Endodermal cell (in vitro differentiated cells): ENCODE results near the gene IPCEF1. TPM values are rescaled to one million over a fixed set of nuclear protein-coding genes. Genes with fewer than 3 reads are reported as not detected.

Experiments
- DNase-seq: peaks from one replicate; pipeline ENCODE4 v3.0.0-alpha.2; 2017
- H3K27ac ChIP-seq: 2 replicates; pipeline ENCODE4 v1.5.1; 2013; ENCODE audit warnings: mild to moderate bottlenecking, low read depth, low read length, moderate library complexity
- H3K27me3 ChIP-seq: 2 replicates; pipeline ENCODE4 v1.6.1; 2013; ENCODE audit warnings: mild to moderate bottlenecking, low read length, moderate library complexity; ENCODE audit not compliant: insufficient read depth, control insufficient read depth, poor library complexity, severe bottlenecking
- H3K36me3 ChIP-seq: 2 replicates; pipeline ENCODE4 v1.7.0; 2013; ENCODE audit warnings: mild to moderate bottlenecking, low read length, moderate library complexity; ENCODE audit not compliant: control insufficient read depth, insufficient read depth
- H3K4me1 ChIP-seq: one replicate; pipeline ENCODE4 v1.7.0; 2013; ENCODE audit warnings: low read length; ENCODE audit not compliant: control insufficient read depth, insufficient read depth
- H3K4me3 ChIP-seq: 2 replicates; pipeline ENCODE4 v1.5.1; 2013; ENCODE audit warnings: mild to moderate bottlenecking, low read length, moderate library complexity
- H3K9ac ChIP-seq: 2 replicates; pipeline ENCODE4 v1.6.1; 2013; ENCODE audit warnings: mild to moderate bottlenecking, low read length, moderate library complexity; ENCODE audit not compliant: poor library complexity, severe bottlenecking; ENCODE audit errors: extremely low read depth
- H3K9me3 ChIP-seq: 2 replicates; pipeline ENCODE4 v1.6.1; 2013; ENCODE audit warnings: mild to moderate bottlenecking, low read length, moderate library complexity; ENCODE audit not compliant: control insufficient read depth
- H3K27ac Mint-ChIP-seq: 2 replicates; pipeline ENCODE4 v1.8.0; 2020; ENCODE audit warnings: mixed read lengths
- H3K27me3 Mint-ChIP-seq: 2 replicates; pipeline ENCODE4 v1.8.0; 2021; ENCODE audit warnings: mild to moderate bottlenecking, mixed read lengths; ENCODE audit not compliant: insufficient read depth
- H3K36me3 Mint-ChIP-seq: 2 replicates; pipeline ENCODE4 v1.8.0; 2020; ENCODE audit warnings: low read depth, mixed read lengths
- H3K4me1 Mint-ChIP-seq: 2 replicates; pipeline ENCODE4 v1.8.0; 2020; ENCODE audit warnings: mixed read lengths
- H3K4me3 Mint-ChIP-seq: 2 replicates; pipeline ENCODE4 v1.8.0; 2020; ENCODE audit warnings: mild to moderate bottlenecking, moderate library complexity, mixed read lengths
- H3K9me3 Mint-ChIP-seq: 2 replicates; pipeline ENCODE4 v1.8.0; 2020; ENCODE audit warnings: mild to moderate bottlenecking, mixed read lengths
- CTCF ChIP-seq: fragments of 200-600 bp; sonication (generic); conservative IDR thresholded peaks from 2 replicates; pipeline ENCODE4 v1.5.0; 2021; ENCODE audit warnings: antibody characterized with exemption, mild to moderate bottlenecking
- WGBS, 2 experiments: methylation state at CpG; one replicate each; pipeline versions ENCODE4 v1.1.5 to v1.1.7; 2013; ENCODE audit warnings: missing lambda C conversion rate in 2 of 2, mixed read lengths in 1 of 2; ENCODE audit not compliant: insufficient coverage in 1 of 2, insufficient read length in 1 of 2; 5-methylcytosine and 5-hydroxymethylcytosine counted together
- long read RNA-seq, 4 experiments: library from polyadenylated mRNA in 2 of 4; library from RNA in 1 of 4; library from capped mRNA in 1 of 4; stranded (forward) in 3 of 4; unstranded in 1 of 4; transcript quantifications; one replicate each; pipeline ENCODE4 v2.0.0, GENCODE V29; 2020 to 2021; ENCODE audit warnings: inconsistent platforms in 1 of 4
- polyA plus RNA-seq, 2 experiments: library from polyadenylated mRNA; stranded (reverse); fragments of 50-300 nt; gene quantifications; one replicate each; pipeline ENCODE4 v1.2.3, GENCODE V29; 2013
- total RNA-seq, 2 donors: library from RNA; stranded (reverse); fragmentation: NEBNext Ultra II Directional in 1 of 2; extraction: Animal tissue kit (Norgen Biotek cat#: 25700) in 1 of 2; gene quantifications; 2 replicates in 1 of 2; 3 replicates in 1 of 2; pipeline ENCODE4 v1.2.1, GENCODE V29; 2021

The IPCEF1 gene
- total RNA-seq = 1 to 10 TPM; 2.2 to 2.8 TPM
- polyA plus RNA-seq (2013, experiment 1 of 2) = 0.46 TPM
- polyA plus RNA-seq (2013, experiment 2 of 2) = 0.41 TPM
- long read RNA-seq, experiment 1, partial matches to known transcripts = 0 of 1 reads
- long read RNA-seq, experiment 1, other reads (novel, unspliced or antisense) = 1 of 1 reads
- long read RNA-seq, experiment 2 = 0 reads
- long read RNA-seq, experiment 3, partial matches to known transcripts = 2 of 5 reads
- long read RNA-seq, experiment 3, other reads (novel, unspliced or antisense) = 3 of 5 reads
- long read RNA-seq, experiment 4, partial matches to known transcripts = 0 of 1 reads
- long read RNA-seq, experiment 4, other reads (novel, unspliced or antisense) = 1 of 1 reads

- no peaks in the 10 kb centered on the region for H3K9me3 Mint-ChIP-seq
- 71 to 91% methylated on average over 1 to 3 of the region's 3 CpGs for WGBS, 2 experiments
- DNase-seq = peak; percentile 23
- H3K27ac Mint-ChIP-seq = no peak within 1 kb of the TSS
- TF ChIP-seq CTCF = no peak
- no peaks in the 10 kb centered on the region for H3K36me3 ChIP-seq
- no peaks in the 10 kb centered on the region for H3K9me3 ChIP-seq
- H3K4me1 Mint-ChIP-seq = no peaks in the 10 kb centered on the region
- no peak within 1 kb of the TSS for H3K27ac ChIP-seq
- H3K4me3 ChIP-seq = no peak within 1 kb of the TSS
- no peaks in the 10 kb centered on the region for H3K27me3 ChIP-seq
- no peak within 1 kb of the TSS for H3K4me3 Mint-ChIP-seq
- H3K4me1 ChIP-seq = no peaks in the 10 kb centered on the region
- H3K36me3 Mint-ChIP-seq = no peaks in the 10 kb centered on the region
- no peak within 1 kb of the TSS for H3K9ac ChIP-seq
- H3K27me3 Mint-ChIP-seq = no peaks in the 10 kb centered on the region
Measured at GRCh38 chr6:154356690-154357089, at the start of gene IPCEF1. Gene IPCEF1 (minus strand): TSS chr6:154356803. CDS start chr6:154265947, 90,856 bp downstream.

- Mint-ChIP-seq H3K4me1 (peaks cover 1% of the 10 kb centered on the region), H3K36me3 (peaks cover 48% of the 10 kb centered on the region), H3K27ac (no peak overlapping the region), H3K9me3 (peaks cover 4% of the 10 kb centered on the region), H3K27me3 (no peaks in the 10 kb centered on the region), H3K4me3 (no peak overlapping the region)
- WGBS, 2 experiments = 92 to 93% methylated on average over 13 to 20 of the region's 20 CpGs
- Histone ChIP-seq H3K9ac (no peak overlapping the region), H3K4me1 (no peaks in the 10 kb centered on the region), H3K36me3 (peaks cover 25% of the 10 kb centered on the region), H3K4me3 (no peak overlapping the region), H3K27ac (no peak overlapping the region), H3K27me3 (no peaks in the 10 kb centered on the region), H3K9me3 (no peaks in the 10 kb centered on the region)
- DNase-seq = no peak
- no peak for TF ChIP-seq CTCF
Measured at GRCh38 chr6:154406301-154406700, 49.7 kb upstream of the IPCEF1 start.

- peaks cover 4% of the 10 kb centered on the region for H3K9me3 Mint-ChIP-seq
- Histone ChIP-seq H3K9ac (no peak overlapping the region), H3K36me3 (peaks cover 26% of the 10 kb centered on the region), H3K27me3 (no peaks in the 10 kb centered on the region), H3K27ac (no peak overlapping the region), H3K4me3 (no peak overlapping the region), H3K9me3 (no peaks in the 10 kb centered on the region), H3K4me1 (no peaks in the 10 kb centered on the region)
- peak overlapping the region; percentile 35 for H3K27ac Mint-ChIP-seq
- H3K36me3 Mint-ChIP-seq = peaks cover 41% of the 10 kb centered on the region
- no peaks in the 10 kb centered on the region for H3K27me3 Mint-ChIP-seq
- no peaks in the 10 kb centered on the region for H3K4me1 Mint-ChIP-seq
- H3K4me3 Mint-ChIP-seq = no peak overlapping the region
- DNase-seq = no peak
- WGBS, 2 experiments = 96 to 100% methylated on average over 3 to 6 of the region's 6 CpGs
- no peak for TF ChIP-seq CTCF
Measured at GRCh38 chr6:154404791-154405400, 48.3 kb upstream of the IPCEF1 start.
